Measurements from ENCODE around the gene ZNF750.

The ZNF750 gene

DNA sequence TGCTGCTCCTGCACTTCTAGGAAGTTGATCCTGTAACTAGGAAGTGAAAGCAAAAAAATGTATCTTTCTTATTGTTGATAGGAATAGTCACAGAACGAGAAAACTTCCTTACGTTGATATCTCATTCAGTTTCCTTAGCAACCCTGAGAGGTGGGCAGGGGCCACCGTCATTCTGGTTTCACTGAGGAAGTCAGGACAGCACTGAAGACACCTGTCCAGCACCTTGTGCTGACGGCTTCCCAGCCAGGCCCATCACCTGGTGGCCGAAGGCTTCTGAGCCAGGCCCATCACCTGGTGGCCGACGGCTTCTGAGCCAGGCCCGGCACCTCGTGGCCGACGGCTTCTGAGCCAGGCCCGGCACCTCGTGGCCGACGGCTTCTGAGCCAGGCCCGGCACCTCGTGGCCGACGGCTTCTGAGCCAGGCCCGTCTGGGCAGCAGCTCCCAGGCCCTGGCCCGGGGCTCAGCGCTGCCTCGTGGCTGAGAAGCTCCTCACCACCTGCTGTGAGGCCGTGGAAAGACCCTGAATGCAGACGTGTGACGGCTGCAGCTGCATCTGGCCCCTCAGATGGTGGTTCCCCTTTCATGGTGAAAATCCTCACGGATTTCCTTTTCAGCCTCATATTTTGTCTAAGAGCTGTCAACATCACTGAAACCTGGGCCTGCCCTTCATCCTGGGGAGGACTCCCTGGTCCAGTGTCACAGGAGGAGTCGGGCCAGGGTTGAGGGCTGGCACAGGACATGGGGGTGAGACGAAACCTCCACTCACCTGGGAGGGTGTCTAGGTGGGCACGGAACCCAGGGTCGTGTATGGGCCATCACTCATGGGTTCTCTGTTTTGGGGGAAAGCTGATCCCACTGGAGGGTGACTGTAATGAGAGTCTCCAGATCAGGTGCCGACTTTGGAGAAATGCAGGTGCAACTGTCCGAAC lies 33.0 kb upstream of the ZNF750 start:
- DNase-seq, result no peak

DNA sequence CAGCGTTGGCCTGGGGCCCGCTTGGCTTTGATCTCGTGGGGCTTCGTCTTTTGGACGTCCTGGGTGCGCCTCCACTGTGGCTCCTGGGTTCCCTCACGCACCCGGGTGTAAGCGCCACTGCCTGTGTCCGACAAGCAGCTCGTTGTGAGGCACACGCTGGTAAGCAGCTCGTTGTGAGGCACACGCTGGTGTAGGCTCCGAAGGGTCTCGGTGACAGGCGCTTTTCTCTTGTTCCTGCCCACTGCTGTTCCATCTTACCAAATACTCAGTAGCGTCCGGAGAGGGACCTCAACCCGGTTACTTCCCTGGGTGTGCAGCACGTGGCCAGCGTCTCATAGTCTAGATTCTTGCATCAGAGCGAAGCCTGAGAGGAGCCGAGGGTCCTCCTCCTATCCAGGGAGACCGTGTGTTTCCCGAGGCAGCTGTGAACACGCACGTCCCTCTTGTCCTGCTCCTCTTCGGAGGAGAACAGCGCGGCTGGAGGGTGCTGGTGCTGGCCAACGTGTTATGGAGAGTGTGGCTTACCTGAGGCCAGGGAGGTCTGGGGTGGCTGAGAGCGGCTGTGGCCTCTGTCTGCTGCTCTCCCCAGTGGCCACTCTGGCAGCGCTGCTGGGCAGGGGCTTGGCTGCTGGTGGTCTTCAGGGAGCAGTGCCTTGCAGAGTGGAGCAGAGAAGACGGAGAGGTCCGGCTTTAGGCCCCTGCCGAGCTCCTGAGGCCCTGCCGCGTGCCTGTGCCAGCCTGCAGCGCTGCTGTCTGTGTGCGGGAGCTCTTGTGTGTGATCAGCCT lies 32.1 kb upstream of the ZNF750 start:
- DNase-seq, result no peak

DNA sequence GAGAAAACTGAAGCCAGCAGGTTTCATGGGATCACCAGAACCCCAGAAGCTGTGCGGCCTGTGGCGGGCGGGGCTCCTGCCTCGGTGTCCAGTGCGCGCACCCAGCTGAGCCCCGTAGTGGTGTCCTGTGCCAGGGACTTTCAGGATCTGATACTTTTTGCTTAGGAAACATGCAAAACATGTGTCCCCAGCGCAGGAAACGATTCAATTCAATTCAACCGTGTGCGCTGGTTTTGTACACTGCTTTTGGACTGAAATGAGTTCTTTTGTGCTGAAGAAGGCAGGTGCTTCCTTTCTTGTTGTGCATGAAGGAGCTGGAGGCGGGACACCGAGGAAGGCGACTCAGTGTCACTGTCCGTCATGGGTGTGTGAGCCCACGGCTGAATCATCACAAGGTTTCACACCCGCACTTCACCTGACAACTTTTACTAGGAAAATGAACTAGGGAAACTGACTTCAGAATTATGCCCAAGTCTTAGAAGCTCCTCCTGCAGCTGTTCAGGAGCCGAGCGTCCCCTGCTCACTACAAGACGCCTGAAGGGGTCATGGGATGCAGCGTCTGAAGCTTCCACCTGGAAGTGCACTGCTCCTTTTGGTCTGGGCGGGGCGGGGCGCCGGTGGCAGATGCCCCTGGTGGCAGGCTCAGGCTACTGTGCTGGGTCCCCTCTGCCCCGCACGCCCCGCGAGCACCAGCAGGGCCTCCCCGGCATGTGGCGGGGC lies 31.4 kb upstream of the ZNF750 start:
- DNase-seq, result no peak

DNA sequence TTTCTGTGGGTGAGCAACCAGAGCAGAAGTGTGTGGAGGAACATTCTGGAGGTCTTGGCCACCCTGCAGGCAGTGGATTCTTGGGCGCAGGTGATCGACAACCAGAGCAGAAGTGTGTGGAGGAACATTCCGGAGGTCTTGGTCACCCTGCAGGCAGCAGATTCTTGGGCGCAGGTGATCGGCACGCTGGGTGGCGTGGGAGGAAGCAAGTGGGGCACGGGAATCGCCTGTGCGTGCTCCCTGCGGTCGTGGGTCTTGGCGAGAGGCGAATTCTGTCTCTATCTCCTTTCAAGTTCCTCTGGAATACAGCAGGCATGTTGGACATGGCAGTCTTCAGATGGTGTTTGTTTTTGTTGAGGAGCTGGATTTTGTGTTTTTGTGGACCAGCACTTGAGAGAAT lies 30.7 kb upstream of the ZNF750 start:
- DNase-seq, result no peak

DNA sequence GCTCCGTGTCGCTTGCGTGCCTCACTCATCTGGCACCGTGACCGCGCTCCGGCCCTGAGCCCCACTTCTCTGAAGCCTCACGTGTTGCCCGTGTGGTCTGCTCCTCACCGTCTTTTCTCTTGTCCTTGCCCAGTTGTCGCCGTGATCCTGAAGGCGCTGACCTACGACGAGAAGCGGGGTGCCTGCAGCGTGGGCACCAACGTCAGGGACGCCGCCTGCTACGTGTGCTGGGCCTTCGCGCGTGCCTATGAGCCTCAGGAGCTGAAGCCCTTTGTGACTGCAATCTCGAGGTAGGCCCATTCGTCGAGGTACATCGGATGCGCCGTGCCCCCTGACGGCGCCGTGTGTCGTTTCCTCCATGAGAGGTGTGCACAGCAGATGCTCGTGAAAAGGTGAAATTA lies 30.3 kb upstream of the ZNF750 start:
- no peak for DNase-seq

DNA sequence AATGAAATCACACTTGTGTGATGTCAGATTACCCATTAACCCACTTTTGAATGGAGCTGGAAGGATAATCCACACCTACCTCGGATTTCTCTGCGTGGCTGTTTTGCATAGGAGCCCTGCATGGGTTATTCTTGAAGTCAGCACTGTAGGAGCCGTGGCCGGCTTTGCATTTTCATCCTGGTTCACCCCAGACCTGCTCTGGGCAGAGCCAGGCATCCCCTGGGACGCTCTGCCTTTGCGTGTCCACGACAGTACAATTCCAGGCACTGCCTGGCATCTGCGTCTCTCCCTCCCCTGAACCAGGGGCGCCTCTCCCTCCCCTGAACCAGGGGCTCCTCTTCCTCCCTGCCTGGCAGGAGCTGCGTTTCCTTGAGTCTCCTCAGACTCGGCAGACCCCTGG lies 29.7 kb upstream of the ZNF750 start:
- DNase-seq, result no peak

DNA sequence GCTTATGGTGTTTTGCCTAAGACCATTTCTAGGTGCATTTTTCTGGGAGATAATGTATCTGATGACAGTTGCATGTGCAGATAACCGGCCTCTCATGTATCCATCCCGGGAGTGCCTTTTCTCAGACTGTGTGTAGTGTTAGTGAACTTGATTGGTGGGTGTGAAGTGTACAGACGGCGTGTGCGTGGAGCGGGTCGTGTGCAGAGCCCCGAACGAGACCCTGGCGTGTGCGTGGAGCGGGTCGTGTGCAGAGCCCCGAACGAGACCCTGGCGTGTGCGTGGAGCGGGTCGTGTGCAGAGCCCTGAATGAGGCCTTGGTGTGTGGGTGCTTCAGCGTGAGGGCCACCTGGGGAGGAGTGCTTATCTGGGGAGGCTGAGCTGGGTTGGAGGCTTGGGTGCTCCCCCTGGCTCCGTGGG lies 28.9 kb upstream of the ZNF750 start:
- no peak for DNase-seq

DNA sequence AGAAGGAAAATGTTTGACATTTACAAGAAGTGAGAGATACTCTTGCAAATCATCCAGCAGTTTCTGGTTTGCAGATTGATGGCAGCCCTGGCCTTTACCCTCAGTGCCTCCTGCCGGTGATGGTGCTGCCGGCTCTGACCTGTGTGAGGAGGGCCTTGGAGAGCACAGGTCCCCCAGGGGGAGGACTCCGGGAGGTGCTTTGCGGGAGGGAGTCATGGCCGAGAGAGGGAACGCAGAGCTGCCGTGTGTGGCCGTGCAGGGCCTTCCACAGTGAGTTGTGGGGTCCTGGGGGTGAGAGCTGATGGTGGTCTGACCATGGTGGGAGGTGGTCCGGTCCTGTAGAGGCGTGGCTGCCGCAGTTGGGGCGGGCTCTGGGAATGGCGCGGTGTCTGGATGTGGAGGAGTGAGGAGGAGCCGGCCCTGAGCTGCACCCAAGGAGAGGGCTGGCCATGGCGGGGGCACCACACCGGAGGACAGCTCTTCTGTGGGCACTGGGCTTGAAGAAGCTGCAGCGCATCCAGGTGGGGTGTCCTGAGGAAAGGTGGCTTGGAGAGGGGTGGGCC lies 28.0 kb upstream of the ZNF750 start:
- DNase-seq, result no peak

DNA sequence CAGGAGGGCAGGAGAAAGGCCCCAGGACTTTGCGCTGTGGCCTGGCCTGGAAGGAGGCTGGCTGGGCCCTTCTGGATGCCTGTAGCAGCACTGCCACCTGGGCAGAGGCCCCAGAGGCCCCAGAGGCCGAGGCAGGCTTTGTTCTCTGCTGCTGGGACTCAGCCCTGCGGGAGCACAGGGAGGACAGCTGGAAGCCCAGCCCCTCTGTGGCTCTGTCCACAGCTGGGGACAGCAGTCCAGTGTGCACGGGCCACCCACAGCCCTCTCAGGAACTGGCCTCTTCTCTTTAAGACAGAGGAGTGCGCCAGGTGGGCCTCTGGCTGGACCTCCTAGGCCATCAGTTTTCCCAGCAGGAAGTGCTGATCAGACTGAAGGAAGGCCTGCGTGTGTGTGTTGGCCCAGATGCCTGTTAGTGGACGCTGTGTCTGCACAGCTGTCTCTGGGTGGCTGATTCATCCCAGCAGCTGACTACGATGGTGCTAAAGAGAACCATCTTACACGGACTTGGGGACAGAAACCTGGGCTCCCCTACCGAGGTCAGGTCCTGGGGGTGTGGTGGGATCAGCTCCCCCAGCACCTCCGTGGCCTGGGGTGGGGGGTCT lies 26.9 kb upstream of the ZNF750 start:
- peak; percentile 54 for DNase-seq

DNA sequence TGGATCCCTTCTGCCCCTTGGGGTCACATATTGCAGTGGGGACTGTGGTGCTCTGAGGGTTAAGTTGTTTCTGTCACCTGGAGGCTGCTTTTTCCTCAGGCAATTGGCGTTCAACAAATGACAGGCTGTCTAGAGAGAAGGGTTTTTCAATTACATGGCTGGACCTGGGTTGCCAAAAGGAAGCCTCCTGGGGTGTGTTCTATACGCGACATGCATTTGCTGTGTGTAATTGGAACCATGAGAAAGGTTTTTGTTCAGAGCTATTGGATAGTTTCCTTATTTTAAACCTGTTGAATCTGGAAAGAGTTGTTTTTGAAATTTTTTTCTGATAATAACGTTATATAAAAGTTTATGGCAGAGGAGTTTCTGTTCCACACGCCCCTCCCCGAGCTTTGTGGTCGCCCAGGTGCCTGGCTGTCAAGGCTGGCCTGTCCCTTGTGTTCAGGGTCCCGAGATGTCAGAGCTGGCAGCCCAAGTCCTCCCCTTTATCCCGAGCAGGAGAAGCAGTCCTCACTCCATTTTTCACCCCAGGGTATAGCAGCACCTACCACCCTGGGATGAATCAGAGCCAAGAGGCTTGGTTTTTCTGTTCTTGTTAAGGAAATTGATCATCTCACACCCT lies 26.1 kb upstream of the ZNF750 start:
- peak; percentile 32 for DNase-seq

DNA sequence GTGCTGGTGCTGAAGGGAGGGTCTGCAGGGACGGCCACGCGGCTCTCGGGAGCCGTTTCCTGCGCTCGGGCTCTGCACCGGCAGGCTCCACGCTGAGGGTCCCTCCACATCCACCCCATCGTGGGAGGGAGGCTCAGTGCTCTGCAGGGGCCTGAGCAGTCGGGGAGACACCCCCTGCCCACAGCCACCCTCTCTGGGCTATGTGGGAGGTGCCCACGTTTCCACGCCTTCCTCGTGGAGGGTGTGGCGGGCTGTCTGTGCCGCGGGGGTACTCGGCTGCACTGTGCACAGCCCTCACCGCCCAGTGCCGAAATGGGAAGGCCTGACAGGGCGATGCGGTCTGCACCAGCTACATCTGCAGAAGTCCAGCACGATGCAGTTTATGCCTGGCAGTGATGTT lies 25.5 kb upstream of the ZNF750 start:
- DNase-seq, result no peak

DNA sequence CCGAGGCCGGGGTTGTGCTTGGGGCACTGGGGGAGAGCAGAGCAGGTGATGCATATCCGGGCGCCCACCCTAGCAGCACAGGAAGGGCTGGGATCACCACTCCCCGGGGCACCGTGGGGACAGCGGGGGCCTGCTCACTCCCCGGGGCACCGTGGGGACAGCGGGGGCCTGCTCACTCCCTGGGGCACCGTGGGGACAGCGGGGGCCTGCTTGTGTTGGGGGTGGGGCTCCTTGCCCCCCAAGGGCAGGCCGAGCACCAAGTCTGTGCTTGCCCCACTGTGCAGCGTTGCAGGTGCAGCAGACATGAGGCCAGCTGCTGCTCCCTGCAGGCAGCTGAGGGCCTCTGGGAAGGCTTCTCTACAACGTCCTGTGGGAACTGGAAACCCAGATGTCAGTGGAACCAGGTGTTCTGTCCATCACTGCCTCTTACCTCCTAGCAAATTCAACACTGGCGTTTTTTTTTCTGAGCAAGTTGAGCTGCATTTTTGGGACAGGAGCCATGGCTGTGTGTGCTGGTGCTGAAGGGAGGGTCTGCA lies 25.0 kb upstream of the ZNF750 start:
- DNase-seq, result peak; percentile 40

DNA sequence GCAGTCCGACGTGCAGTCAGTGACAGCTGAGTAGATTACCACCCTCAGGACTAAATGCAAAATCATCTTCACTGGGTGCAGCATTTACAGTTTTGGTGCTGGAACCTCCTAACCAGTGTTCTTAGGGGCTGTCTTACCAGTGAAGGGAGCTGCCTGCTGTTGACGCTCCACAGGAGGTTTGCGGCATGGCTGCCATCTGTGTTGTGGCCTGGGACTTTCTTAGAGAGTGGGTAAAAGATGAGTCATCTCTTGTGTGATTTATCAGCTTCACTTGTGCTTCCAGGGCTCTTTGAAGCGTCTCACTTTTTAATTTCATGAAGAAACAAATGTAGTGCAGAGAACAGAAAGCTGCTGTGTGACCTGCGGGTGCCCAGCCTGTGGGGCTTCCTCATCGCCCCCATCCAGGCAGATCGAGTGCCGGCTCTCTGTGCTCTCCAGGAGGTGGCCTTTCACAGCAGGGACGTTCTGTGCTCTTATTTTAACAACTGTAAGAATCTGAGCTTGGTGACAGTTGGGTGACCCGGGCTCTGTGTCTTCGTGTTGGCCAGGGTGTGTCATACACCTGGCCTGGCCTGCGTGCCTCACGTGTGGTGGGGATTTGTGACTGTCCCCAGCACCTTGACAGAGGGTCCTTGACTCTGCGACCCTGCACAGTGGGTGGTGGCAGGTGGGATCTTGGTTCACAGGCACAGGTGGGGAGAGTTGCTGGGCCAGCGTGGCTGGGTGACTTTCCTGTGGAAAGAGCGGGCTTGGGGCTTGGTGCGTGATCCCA lies 24.3 kb upstream of the ZNF750 start:
- DNase-seq, result peak; percentile 71

DNA sequence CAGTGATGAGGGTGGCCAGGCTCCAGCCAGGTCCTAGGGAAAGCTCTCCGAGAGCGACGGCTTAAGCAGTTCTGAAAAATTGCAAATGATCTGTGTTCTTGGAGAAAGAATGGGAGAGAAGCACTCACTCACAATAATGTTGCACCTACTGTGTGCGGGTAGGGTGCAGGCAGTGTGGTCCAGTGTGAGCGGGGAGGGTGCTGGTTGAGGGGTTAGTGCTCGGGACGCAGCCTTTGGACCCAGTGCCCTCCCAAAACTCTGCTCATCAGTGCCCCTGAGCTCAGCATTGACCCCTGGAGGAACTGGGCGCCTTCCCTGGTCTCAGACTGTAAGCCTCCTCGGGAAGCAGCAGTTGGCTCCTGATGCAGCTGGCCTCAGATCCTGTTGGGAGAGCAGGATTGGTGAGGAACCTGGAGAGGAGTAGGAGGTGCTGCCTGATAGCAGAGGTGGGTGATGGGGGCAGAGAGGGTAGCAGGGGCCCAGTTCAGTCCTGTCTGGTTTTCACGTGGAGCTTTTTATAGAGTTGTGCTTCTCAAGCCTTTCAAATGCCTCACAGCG lies 23.6 kb upstream of the ZNF750 start:
- no peak for DNase-seq

DNA sequence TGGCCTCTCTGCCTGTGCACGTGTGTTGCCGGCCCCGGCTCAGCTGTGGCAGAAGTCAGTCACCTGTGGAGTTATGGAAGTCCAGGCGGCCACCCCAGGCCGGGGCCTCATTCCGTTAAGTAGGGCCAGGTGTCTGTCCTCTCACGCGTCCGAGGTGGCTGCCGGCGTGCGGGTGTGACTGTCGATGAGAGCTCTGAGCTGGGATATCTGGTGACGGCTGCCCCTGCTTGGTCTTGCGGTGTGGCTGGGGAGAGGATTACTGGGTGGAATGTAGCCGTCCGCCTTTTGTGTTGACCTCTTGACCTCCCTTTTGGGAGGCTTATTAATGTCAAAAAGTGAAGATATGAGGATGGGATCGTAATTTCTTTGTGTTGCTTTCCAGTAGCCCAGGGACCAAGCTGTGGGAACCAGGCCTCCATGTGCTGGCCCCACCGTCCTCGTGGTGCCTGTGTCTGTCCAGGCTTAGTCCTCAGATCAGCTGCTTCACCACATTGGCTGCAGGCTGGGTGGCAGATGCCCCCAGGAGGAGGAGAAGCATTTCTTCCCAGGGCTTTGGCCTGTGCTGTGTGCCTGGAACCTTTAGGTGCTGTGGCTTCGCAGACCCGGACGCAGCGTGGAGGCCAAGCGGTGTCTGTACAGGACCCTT lies 23.0 kb upstream of the ZNF750 start:
- no peak for DNase-seq

DNA sequence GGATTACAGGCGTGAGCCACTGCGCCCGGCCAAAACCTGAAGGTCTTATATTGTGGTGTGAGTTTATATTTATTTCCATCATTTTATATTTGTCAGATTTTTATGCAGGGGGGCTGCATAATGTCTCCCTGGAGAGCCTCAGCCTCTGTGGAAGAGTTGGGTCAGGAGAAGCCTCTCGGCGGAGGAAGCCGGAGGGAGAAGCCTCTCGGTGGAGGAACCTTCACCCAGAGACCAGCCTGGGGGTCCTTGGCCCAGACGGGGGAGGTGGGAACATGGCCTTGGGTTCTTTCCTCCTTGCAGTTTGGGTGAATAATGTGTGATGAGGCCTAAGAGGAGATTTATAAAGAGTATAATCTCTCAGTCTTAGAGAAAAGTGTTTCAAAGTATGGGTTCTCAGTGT lies 22.4 kb upstream of the ZNF750 start:
- no peak for DNase-seq

DNA sequence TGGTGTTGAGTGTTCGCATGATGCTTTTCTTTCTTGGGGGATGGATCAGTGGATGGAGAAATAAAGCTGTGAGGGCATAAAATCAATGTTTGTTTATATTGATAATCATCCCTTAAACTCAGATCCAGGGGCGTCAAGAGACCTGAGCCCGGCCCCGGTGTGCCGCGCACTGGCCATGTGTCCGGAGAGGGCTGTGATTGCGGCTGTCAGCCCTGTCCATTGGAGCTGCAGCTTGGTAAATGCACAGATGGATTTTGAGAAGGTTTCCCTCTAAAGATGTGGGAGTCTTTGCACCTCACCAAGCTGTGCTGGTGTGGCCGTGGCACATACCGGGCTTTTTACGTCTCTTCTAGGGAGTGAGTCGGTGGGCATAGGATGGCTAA lies 21.6 kb upstream of the ZNF750 start:
- no peak for DNase-seq

DNA sequence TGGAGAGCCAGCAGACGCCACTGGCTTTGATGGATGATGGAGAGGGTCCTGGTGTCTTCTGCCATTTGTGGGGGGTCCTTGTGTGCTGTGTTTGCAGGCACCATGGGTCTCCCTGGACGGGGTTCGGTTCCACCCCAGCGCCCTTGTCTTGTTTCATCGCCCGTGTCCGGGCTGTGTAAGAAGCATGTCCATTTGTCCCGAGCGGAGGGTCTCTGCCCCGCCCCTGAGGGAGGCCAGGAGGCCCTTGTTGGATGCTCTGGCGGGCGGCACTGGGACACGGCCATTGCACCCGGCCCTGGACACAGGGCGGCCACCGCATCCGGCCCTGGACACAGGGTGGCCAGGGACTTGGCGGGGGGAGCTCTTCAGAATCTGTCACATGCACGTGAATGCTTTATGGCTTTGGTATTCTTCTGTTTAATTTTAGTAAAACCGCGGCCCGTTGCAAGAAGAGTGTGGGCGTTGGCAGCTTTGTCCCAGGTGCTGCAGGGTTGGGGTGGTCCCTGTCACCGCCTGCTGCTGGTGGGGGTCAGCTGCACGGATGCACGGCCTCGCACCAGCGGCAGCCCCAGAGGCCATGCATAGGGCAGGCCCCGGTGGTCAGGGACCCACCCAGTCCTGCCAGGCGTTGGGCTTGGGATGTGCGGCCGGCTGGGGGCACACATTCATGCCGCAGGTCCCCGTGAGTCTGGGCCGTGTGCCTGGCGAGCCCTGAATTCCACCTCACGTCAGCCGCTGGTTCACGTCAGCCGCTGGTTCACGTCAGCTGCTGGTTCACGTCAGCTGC lies 21.0 kb upstream of the ZNF750 start:
- DNase-seq, result no peak
